NK-92 (cell line): ENCODE data around the gene LAG3.
"Not testable (repeated sequence)": the region's sequence is repeated elsewhere in the genome, so short reads cannot be mapped to it uniquely, and the experiment has no call there.

ENCODE experiments used
- DNase-seq: peaks from one replicate; lab custom pipeline; 2025; ENCODE audit not compliant: unreplicated experiment; lab: John Stamatoyannopoulos, UW

Gene LAG3

GRCh38 chr12:6772331-6772695 is at the start of gene LAG3:
Gene LAG3, plus strand, starts transcription at chr12:6772520. Its CDS starts 333 bp downstream, at chr12:6772853.
- DNase-seq = no peak

GRCh38 chr12:6722863-6723262 is 49.5 kb upstream of the LAG3 start:
- DNase-seq = no peak

- peak; percentile 35 for DNase-seq
These were observed 48.5 kb upstream of the LAG3 start, which contains the start of gene COPS7A for GRCh38 chr12:6723607-6724408. Gene COPS7A, plus strand, starts transcription at chr12:6724046. Its CDS starts 611 bp downstream, at chr12:6724657.

GRCh38 chr12:6724409-6724797 is 47.9 kb upstream of the LAG3 start:
- no peak for DNase-seq

GRCh38 chr12:6725350-6725749 is 47.0 kb upstream of the LAG3 start:
- DNase-seq = no peak

GRCh38 chr12:6729186-6729585 is 43.1 kb upstream of the LAG3 start:
- DNase-seq = no peak

GRCh38 chr12:6730169-6730568 is 42.2 kb upstream of the LAG3 start:
- no peak for DNase-seq

GRCh38 chr12:6734506-6735387 is 37.6 kb upstream of the LAG3 start:
- DNase-seq = no peak

- DNase-seq = no peak
These were observed 36.7 kb upstream of the LAG3 start for GRCh38 chr12:6735448-6736191.

- no peak for DNase-seq
These were observed 35.6 kb upstream of the LAG3 start for GRCh38 chr12:6736754-6737153.

- DNase-seq = not testable (repeated sequence)
These were observed 30.2 kb upstream of the LAG3 start for GRCh38 chr12:6742080-6742479.

GRCh38 chr12:6742834-6743233 is 29.5 kb upstream of the LAG3 start:
- no peak for DNase-seq

GRCh38 chr12:6743300-6743699 is 29.0 kb upstream of the LAG3 start:
- not testable (repeated sequence) for DNase-seq

GRCh38 chr12:6745741-6746525 is 26.4 kb upstream of the LAG3 start:
- DNase-seq = no peak

GRCh38 chr12:6747216-6747615 is 25.1 kb upstream of the LAG3 start:
- DNase-seq = no peak

GRCh38 chr12:6748761-6749160 is 23.6 kb upstream of the LAG3 start:
- DNase-seq = no peak

GRCh38 chr12:6750506-6750905 is 21.8 kb upstream of the LAG3 start:
- DNase-seq = no peak

- DNase-seq = no peak
These were observed 20.6 kb upstream of the LAG3 start for GRCh38 chr12:6751767-6752166.

GRCh38 chr12:6752167-6752920 is 20.0 kb upstream of the LAG3 start:
- no peak for DNase-seq
